ENCODE data around the gene TBCC.

DNA sequence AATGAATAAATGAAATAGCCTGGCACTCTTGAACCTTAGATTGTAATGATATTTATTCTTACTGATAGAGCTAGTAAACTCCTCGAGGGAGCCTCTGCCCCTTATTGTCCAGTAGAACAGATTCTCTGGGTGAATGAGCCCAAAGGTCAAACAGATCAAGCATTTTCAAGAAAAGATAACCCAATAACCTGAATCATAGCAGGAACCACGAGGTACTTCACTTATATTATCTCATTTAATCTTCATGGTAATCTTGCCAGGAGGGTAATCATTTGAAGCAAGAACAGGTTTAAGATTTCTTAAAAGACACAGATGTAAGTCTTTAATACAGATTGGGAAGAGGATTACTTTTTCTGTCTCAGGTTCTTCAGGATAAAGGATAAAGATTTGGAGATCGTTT, 17.0 kb upstream of the TBCC start:
- TF ChIP-seq, protein P1, sequence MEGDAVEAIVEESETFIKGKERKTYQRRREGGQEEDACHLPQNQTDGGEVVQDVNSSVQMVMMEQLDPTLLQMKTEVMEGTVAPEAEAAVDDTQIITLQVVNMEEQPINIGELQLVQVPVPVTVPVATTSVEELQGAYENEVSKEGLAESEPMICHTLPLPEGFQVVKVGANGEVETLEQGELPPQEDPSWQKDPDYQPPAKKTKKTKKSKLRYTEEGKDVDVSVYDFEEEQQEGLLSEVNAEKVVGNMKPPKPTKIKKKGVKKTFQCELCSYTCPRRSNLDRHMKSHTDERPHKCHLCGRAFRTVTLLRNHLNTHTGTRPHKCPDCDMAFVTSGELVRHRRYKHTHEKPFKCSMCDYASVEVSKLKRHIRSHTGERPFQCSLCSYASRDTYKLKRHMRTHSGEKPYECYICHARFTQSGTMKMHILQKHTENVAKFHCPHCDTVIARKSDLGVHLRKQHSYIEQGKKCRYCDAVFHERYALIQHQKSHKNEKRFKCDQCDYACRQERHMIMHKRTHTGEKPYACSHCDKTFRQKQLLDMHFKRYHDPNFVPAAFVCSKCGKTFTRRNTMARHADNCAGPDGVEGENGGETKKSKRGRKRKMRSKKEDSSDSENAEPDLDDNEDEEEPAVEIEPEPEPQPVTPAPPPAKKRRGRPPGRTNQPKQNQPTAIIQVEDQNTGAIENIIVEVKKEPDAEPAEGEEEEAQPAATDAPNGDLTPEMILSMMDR (IDR thresholded peaks at IDR 0.05; ENCODE audit: low read depth, low read length, missing input control) = no peak
- TF ChIP-seq HNF4G (IDR thresholded peaks at IDR 0.05) (no peak), YY1 (IDR thresholded peaks at IDR 0.05) (no peak), NR2F2 (IDR thresholded peaks at IDR 0.05) (no peak), GABPA (IDR thresholded peaks at IDR 0.05 in 1 of 2, conservative IDR thresholded peaks at IDR 0.05 in 1 of 2) (no peak)
- TF ChIP-seq, protein P2, sequence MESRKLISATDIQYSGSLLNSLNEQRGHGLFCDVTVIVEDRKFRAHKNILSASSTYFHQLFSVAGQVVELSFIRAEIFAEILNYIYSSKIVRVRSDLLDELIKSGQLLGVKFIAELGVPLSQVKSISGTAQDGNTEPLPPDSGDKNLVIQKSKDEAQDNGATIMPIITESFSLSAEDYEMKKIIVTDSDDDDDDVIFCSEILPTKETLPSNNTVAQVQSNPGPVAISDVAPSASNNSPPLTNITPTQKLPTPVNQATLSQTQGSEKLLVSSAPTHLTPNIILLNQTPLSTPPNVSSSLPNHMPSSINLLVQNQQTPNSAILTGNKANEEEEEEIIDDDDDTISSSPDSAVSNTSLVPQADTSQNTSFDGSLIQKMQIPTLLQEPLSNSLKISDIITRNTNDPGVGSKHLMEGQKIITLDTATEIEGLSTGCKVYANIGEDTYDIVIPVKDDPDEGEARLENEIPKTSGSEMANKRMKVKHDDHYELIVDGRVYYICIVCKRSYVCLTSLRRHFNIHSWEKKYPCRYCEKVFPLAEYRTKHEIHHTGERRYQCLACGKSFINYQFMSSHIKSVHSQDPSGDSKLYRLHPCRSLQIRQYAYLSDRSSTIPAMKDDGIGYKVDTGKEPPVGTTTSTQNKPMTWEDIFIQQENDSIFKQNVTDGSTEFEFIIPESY (IDR thresholded peaks at IDR 0.05) = no peak
